ENCODE measurements around the gene N4BP2. TPM values are rescaled to one million over a fixed set of nuclear protein-coding genes. Genes with fewer than 3 reads are reported as not detected.

Gene N4BP2
- total and polyA plus RNA-seq, 2 of the 8 experiments (the other 6 are each of a cell fraction or from before 2014, with no cell fraction given): 4.4 to 44.7 TPM

GRCh38 chr4:40199999-40200874, 143.6 kb downstream of the N4BP2 start:
- H3K14ac ChIP-seq (ENCODE audit: insufficient read length): no peak overlapping the region
- peak overlapping the region; percentile 22; the same call in 1 of the 2 replicates for H2BK15ac ChIP-seq (ENCODE audit: low read length)
- H2BK12ac ChIP-seq (ENCODE audit: low read depth, low read length): no peak overlapping the region
- 86% methylated on average over 15 of the region's 15 CpGs; no CpG with 5 or more reads in 1 of the 2 experiments for WGBS, 2 experiments (ENCODE audit: extremely low coverage in 1 of 2, insufficient coverage in 1 of 2, insufficient read length in 1 of 2, insufficient replicate concordance in 2 of 2, low coverage in 1 of 2, low lambda C conversion rate in 2 of 2, missing lambda C conversion rate in 1 of 2)
- no peaks in the 10 kb centered on the region for H3K79me1 ChIP-seq (ENCODE audit: low read depth, low read length)
- H3K9me3 ChIP-seq (ENCODE audit: insufficient read depth in 2 of 2, low read depth in 1 of 2, low read length in 1 of 2): no peaks in the 10 kb centered on the region
- POLR2A ChIA-PET (ENCODE audit: partially characterized antibody): interaction anchor here (1.4 kb wide), 1 partner anchor 11 kb away, joined by 4 read pairs; no protein-coding TSS in a partner anchor
- no peak overlapping the region for H2AK5ac ChIP-seq (ENCODE audit: low read depth, low read length)
- no peak overlapping the region; the same call in 1 of the 2 replicates for H4K8ac ChIP-seq (ENCODE audit: extremely low read depth, insufficient read depth, low read length)
- H3K36me3 ChIP-seq (ENCODE audit: control insufficient read depth in 2 of 4, insufficient read depth in 4 of 4, low read length in 3 of 4): no peaks in the 10 kb centered on the region
- CTCF ChIA-PET (ENCODE audit: partially characterized antibody): interaction anchor here (0.8 to 0.9 kb wide), 2 partner anchors 45 to 117 kb away, joined by 3 read pairs; no protein-coding TSS in a partner anchor
- H3K9ac ChIP-seq (replicated peaks in 1 of 4; ENCODE audit: extremely low read depth in 1 of 4, low read depth in 3 of 4, low read length in 3 of 4): no peak overlapping the region
- H3K23ac ChIP-seq (ENCODE audit: insufficient read length): no peak overlapping the region
- no peak for FAIRE-seq
- H3K4me1 ChIP-seq (replicated peaks in 1 of 4; ENCODE audit: control insufficient read depth in 3 of 4, insufficient read depth in 4 of 4, low read length in 3 of 4): peaks cover 5 to 26% (median 14%) of the 10 kb centered on the region in 4 experiments
- no peak overlapping the region for H2BK20ac ChIP-seq (ENCODE audit: low read length)
- no peaks in the 10 kb centered on the region for H3K27me3 ChIP-seq (replicated peaks in 1 of 4; ENCODE audit: control insufficient read depth in 3 of 4, extremely low read depth in 1 of 4, insufficient read depth in 3 of 4, low read length in 3 of 4)
- DNase-seq (ENCODE audit: low read depth in 1 of 2, low spot score in 2 of 2): no peak
- no peak overlapping the region for H4K5ac ChIP-seq (ENCODE audit: insufficient read length, low read depth, low read length)
- no peak overlapping the region for H3K4me2 ChIP-seq (ENCODE audit: insufficient read depth in 1 of 2, low read depth in 2 of 2, low read length in 2 of 2)
- 0 out of 2 replicates have a peak overlapping the region, but pooled peaks have one; percentile 29 for H2BK5ac ChIP-seq (ENCODE audit: low read depth, low read length)
- H2BK120ac ChIP-seq (replicated peaks; ENCODE audit: low read depth, low read length): no peak overlapping the region
- no peaks in the 10 kb centered on the region for H4K20me1 ChIP-seq (replicated peaks in 1 of 2; ENCODE audit: control insufficient read depth in 1 of 2, insufficient read depth in 2 of 2, low read length in 2 of 2)
- no peak overlapping the region for H4K91ac ChIP-seq (replicated peaks; ENCODE audit: insufficient read length, low read length)
- no peak overlapping the region for H3K4ac ChIP-seq (replicated peaks; ENCODE audit: insufficient read length, low read depth, low read length)
- no peak overlapping the region for H2AFZ ChIP-seq (ENCODE audit: low read length)
- no peak overlapping the region for H3K56ac ChIP-seq (replicated peaks; ENCODE audit: insufficient read length, low read depth, low read length)
- no peaks in the 10 kb centered on the region; the same call in 1 of the 2 replicates for H3K23me2 ChIP-seq (ENCODE audit: low read depth, low read length)
- no peak overlapping the region for H3K27ac ChIP-seq (ENCODE audit: low read depth, low read length)
- peaks cover 0 to 23% of the 10 kb centered on the region in 2 experiments; a peak in 1 of 4 replicates for H3K79me2 ChIP-seq (ENCODE audit: control insufficient read depth in 1 of 2, insufficient read depth in 2 of 2, low read length in 2 of 2)
- no peak overlapping the region for H3K4me3 ChIP-seq (ENCODE audit: extremely low read depth in 1 of 4, insufficient read depth in 2 of 4, low read depth in 3 of 4, low read length in 4 of 4)
- no peak overlapping the region for H3K18ac ChIP-seq (ENCODE audit: extremely low read depth, low read length)
- TF ChIP-seq JUND (IDR thresholded peaks at IDR 0.05; ENCODE audit: low read length): no peak
- TF ChIP-seq MAX (IDR thresholded peaks at IDR 0.05): no peak
- no peak for TF ChIP-seq EZH2 (IDR thresholded peaks at IDR 0.05; ENCODE audit: low read depth, low read length, severe bottlenecking)
- TF ChIP-seq SP4 (IDR thresholded peaks at IDR 0.05; ENCODE audit: low read length): no peak
- no peak for TF ChIP-seq FOSL1 (IDR thresholded peaks at IDR 0.05; ENCODE audit: insufficient read depth, low read depth, low read length)
- TF ChIP-seq RFX5 (IDR thresholded peaks at IDR 0.05; ENCODE audit: borderline replicate concordance, low read depth, low read length): no peak
- TF ChIP-seq SRF (IDR thresholded peaks at IDR 0.05; ENCODE audit: low read depth, low read length): no peak
- TF ChIP-seq PHF8 (conservative IDR thresholded peaks at IDR 0.05; ENCODE audit: low read depth, low read length): no peak
- TF ChIP-seq NRF1 (IDR thresholded peaks at IDR 0.05; ENCODE audit: low read depth, low read length): no peak
- no peak for TF ChIP-seq CHD2 (IDR thresholded peaks at IDR 0.05; ENCODE audit: low read length)
- TF ChIP-seq CHD1 (IDR thresholded peaks at IDR 0.05; ENCODE audit: low read depth, low read length): no peak
- no peak for TF ChIP-seq NANOG (IDR thresholded peaks at IDR 0.05; ENCODE audit: insufficient read depth, low read depth, low read length, poor library complexity, severe bottlenecking)
